GM23338 (cell line): ENCODE measurements around the gene NFATC1.

ENCODE experiments used
- CREB1 ChIP-seq: fragments of 250-450 bp; sonication (Bioruptor Pico); IDR thresholded peaks from 2 replicates; pipeline ENCODE4 v1.5.0; 2020; ENCODE audit warnings: low read depth, mild to moderate bottlenecking, moderate library complexity
- CTCF ChIP-seq, 2 experiments: fragments of 200-600 bp in 1 of 2; sonication (generic) in 1 of 2; conservative IDR thresholded peaks; 2 replicates each; pipeline versions ENCODE4 v1.5.1 to v1.6.1; 2016 to 2017; ENCODE audit warnings: antibody characterized with exemption in 2 of 2, low read depth in 2 of 2, mild to moderate bottlenecking in 2 of 2, moderate library complexity in 1 of 2
- EZH2 ChIP-seq: fragments of 200-600 bp; sonication (generic); IDR thresholded peaks from one replicate; pipeline ENCODE4 v1.8.0; 2017; ENCODE audit warnings: antibody characterized with exemption, mild to moderate bottlenecking, low read depth; ENCODE audit not compliant: unreplicated experiment
- EZH2phosphoT487 ChIP-seq: fragments of 200-600 bp; sonication (generic); IDR thresholded peaks from one replicate; pipeline ENCODE4 v1.8.1; 2018; ENCODE audit warnings: antibody characterized with exemption; ENCODE audit not compliant: unreplicated experiment
- JUNB ChIP-seq: IDR thresholded peaks from one replicate; pipeline ENCODE4 v1.6.1; 2016; ENCODE audit warnings: antibody characterized with exemption; ENCODE audit not compliant: unreplicated experiment
- NANOG ChIP-seq: IDR thresholded peaks from 2 replicates; pipeline ENCODE4 v1.6.1; 2016; ENCODE audit warnings: antibody characterized with exemption, borderline replicate concordance
- POLR2AphosphoS5 ChIP-seq: IDR thresholded peaks from 2 replicates; pipeline ENCODE4 v1.6.1; 2016; ENCODE audit warnings: antibody characterized with exemption, low read depth
- REST ChIP-seq: IDR thresholded peaks from one replicate; pipeline ENCODE4 v1.6.1; 2018; ENCODE audit warnings: antibody characterized with exemption; ENCODE audit not compliant: unreplicated experiment
- STAT1 ChIP-seq: IDR thresholded peaks from one replicate; pipeline ENCODE4 v1.6.1; 2016; ENCODE audit warnings: antibody characterized with exemption; ENCODE audit not compliant: unreplicated experiment
- ZNF114 ChIP-seq: fragments of 250-450 bp; sonication (Bioruptor Pico); IDR thresholded peaks from 2 replicates; pipeline ENCODE4 v1.5.0; 2020; ENCODE audit warnings: mild to moderate bottlenecking, moderate library complexity
- ZNF462 ChIP-seq: fragments of 250-450 bp; sonication (Bioruptor Pico); IDR thresholded peaks from 2 replicates; pipeline ENCODE4 v1.5.0; 2020; ENCODE audit warnings: mild to moderate bottlenecking, moderate library complexity

- TF ChIP-seq REST, result no peak
- no peak for TF ChIP-seq CREB1 (CRISPR knock-in tag)
- no peak for TF ChIP-seq CTCF (conservative IDR thresholded peaks at IDR 0.05; ENCODE audit: low read depth in 2 of 2)
- no peak for TF ChIP-seq EZH2phosphoT487
- TF ChIP-seq EZH2, result peak; percentile 25
- TF ChIP-seq ZNF114 (CRISPR knock-in tag), result no peak
- TF ChIP-seq POLR2AphosphoS5, result no peak
- no peak for TF ChIP-seq STAT1
- TF ChIP-seq JUNB, result no peak
- no peak for TF ChIP-seq ZNF462 (CRISPR knock-in tag)
- no peak for TF ChIP-seq NANOG
Observed at GRCh38 chr18:79397830-79398761, 2.4 kb downstream of the NFATC1 start.
